PFSK-1 (cell line): Measurements from ENCODE around the gene GAL3ST2.

Experiments used
- FOXP2 ChIP-seq: optimal IDR thresholded peaks from 2 replicates; pipeline ENCODE3; 2011; ENCODE audit warnings: borderline replicate concordance, control low read depth, inconsistent platforms; ENCODE audit not compliant: insufficient read depth; ENCODE audit errors: extremely low read length, extremely low read depth
- POLR2AphosphoS5 ChIP-seq: IDR thresholded peaks from 2 replicates; pipeline ENCODE4 v1.6.1; 2012; ENCODE audit warnings: low read depth, mild to moderate bottlenecking, control low read depth, low read length, moderate library complexity
- REST ChIP-seq, 2 experiments: IDR thresholded peaks; 2 replicates each; pipeline versions ENCODE4 v1.6.1 to v1.8.0; 2011 to 2012; ENCODE audit warnings: low read depth in 2 of 2, low read length in 2 of 2, control low read depth in 1 of 2, inconsistent platforms in 1 of 2, mild to moderate bottlenecking in 1 of 2, moderate library complexity in 1 of 2; ENCODE audit not compliant: insufficient read depth in 1 of 2
- SIN3A ChIP-seq: IDR thresholded peaks from 2 replicates; pipeline ENCODE4 v1.6.1; 2012; ENCODE audit warnings: mild to moderate bottlenecking, low read length, moderate library complexity, borderline replicate concordance; ENCODE audit not compliant: insufficient read depth
- TAF1 ChIP-seq: IDR thresholded peaks from 2 replicates; pipeline ENCODE4 v1.6.1; 2012; ENCODE audit warnings: low read length, control low read depth, borderline replicate concordance; ENCODE audit not compliant: insufficient read depth

GAL3ST2 gene

GRCh38 chr2:241797441-241798080 lies 20.9 kb downstream of the GAL3ST2 start:
- no peak for TF ChIP-seq POLR2AphosphoS5
- TF ChIP-seq TAF1: no peak
- no peak for TF ChIP-seq REST (IDR thresholded peaks at IDR 0.05; ENCODE audit: insufficient read depth in 1 of 2, low read depth in 2 of 2, low read length in 2 of 2)

- TF ChIP-seq POLR2AphosphoS5 (no peak), REST (IDR thresholded peaks at IDR 0.05; ENCODE audit: insufficient read depth in 1 of 2, low read depth in 2 of 2, low read length in 2 of 2) (no peak), FOXP2 (no peak), TAF1 (no peak), SIN3A (no peak)
These were observed 21.5 kb downstream of the GAL3ST2 start for GRCh38 chr2:241798081-241798630.

- TF ChIP-seq FOXP2 (no peak), TAF1 (no peak), POLR2AphosphoS5 (no peak), REST (IDR thresholded peaks at IDR 0.05; ENCODE audit: insufficient read depth in 1 of 2, low read depth in 2 of 2, low read length in 2 of 2) (no peak), SIN3A (no peak)
These were observed 22.3 kb downstream of the GAL3ST2 start for GRCh38 chr2:241798631-241799521.

- TF ChIP-seq POLR2AphosphoS5: no peak
- TF ChIP-seq TAF1: no peak
- TF ChIP-seq REST (IDR thresholded peaks at IDR 0.05; ENCODE audit: insufficient read depth in 1 of 2, low read depth in 2 of 2, low read length in 2 of 2): no peak
- TF ChIP-seq SIN3A: no peak
- no peak for TF ChIP-seq FOXP2
These were observed 23.0 kb downstream of the GAL3ST2 start for GRCh38 chr2:241799522-241800197.
